BJ (cell line): ENCODE measurements around the gene TMEM209. TPM values are rescaled to one million over a fixed set of nuclear protein-coding genes. Genes with fewer than 3 reads are reported as not detected.

Experiments
- CTCF ChIA-PET: fragments of 350-600 bp; formaldehyde crosslinking; extraction: SDS; loops from one replicate; lab custom pipeline; 2021; ENCODE audit warnings: antibody characterized with exemption, inconsistent platforms; lab: Yijun Ruan, JAX
- POLR2A ChIA-PET: fragments of 300-600 bp; sonication (Branson Sonifier 250); formaldehyde crosslinking; extraction: SDS; loops from one replicate; lab custom pipeline; 2021; ENCODE audit warnings: antibody characterized with exemption; lab: Charles Lee
- DNase-seq: peaks from one replicate; pipeline ENCODE4 v3.0.0-alpha.2; 2011; ENCODE audit warnings: low read depth
- H3K27me3 ChIP-seq: 2 replicates; pipeline ENCODE4 v1.6.0; 2011; ENCODE audit warnings: low read length; ENCODE audit not compliant: control insufficient read depth, insufficient read depth
- H3K36me3 ChIP-seq: 2 replicates; pipeline ENCODE4 v1.5.1; 2011; ENCODE audit warnings: low read length; ENCODE audit not compliant: control insufficient read depth, insufficient read depth
- H3K4me3 ChIP-seq: 2 replicates; pipeline ENCODE4 v1.5.1; 2011; ENCODE audit warnings: low read depth, mild to moderate bottlenecking, control low read depth, low read length
- polyA plus RNA-seq: library from polyadenylated mRNA; depleted of rRNA; stranded (reverse); fragments of >200 nt; gene quantifications from 2 replicates; pipeline ENCODE4 v1.2.3, GENCODE V29; 2011
- TF ChIP-seq, protein P1 (sequence below): IDR thresholded peaks from 2 replicates; pipeline ENCODE4 v1.5.1; 2011; ENCODE audit warnings: low read depth, mild to moderate bottlenecking, control low read depth, inconsistent platforms, low read length, moderate library complexity; ENCODE audit not compliant: insufficient read depth

The TMEM209 gene
- polyA plus RNA-seq, 1 experiment = 15.5 TPM

DNA sequence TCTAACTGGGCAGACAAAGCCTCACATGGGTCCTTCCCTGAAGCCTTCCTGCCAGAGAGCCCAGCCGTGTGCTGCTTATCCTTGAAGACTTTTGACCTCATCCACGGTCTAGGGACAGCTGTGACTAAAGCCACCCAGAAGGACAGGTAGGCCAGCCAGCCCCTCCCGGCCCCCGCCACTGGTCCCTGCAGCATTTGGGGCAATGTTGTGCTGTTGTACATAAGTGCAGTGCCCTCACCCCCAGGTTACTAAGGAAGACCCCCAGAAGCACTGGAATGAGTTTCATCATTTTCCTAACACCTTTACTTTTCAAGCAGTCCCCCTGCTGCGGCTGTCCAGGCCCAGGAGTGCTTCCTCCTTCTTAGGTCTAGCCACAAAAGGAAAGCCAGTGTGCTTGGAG is 43.0 kb downstream of the TMEM209 start:
- TF ChIP-seq, protein P1, sequence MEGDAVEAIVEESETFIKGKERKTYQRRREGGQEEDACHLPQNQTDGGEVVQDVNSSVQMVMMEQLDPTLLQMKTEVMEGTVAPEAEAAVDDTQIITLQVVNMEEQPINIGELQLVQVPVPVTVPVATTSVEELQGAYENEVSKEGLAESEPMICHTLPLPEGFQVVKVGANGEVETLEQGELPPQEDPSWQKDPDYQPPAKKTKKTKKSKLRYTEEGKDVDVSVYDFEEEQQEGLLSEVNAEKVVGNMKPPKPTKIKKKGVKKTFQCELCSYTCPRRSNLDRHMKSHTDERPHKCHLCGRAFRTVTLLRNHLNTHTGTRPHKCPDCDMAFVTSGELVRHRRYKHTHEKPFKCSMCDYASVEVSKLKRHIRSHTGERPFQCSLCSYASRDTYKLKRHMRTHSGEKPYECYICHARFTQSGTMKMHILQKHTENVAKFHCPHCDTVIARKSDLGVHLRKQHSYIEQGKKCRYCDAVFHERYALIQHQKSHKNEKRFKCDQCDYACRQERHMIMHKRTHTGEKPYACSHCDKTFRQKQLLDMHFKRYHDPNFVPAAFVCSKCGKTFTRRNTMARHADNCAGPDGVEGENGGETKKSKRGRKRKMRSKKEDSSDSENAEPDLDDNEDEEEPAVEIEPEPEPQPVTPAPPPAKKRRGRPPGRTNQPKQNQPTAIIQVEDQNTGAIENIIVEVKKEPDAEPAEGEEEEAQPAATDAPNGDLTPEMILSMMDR = no peak
- CTCF ChIA-PET = interaction anchor here (0.6 kb wide), 1 partner anchor 50 kb away, joined by 3 read pairs; no protein-coding TSS in a partner anchor
- peaks cover 2% of the 10 kb centered on the region; the same call in 1 of the 2 replicates for H3K36me3 ChIP-seq
- no peak for DNase-seq
- POLR2A ChIA-PET = no interaction called here
- H3K27me3 ChIP-seq = no peaks in the 10 kb centered on the region
- H3K4me3 ChIP-seq = no peak overlapping the region

DNA sequence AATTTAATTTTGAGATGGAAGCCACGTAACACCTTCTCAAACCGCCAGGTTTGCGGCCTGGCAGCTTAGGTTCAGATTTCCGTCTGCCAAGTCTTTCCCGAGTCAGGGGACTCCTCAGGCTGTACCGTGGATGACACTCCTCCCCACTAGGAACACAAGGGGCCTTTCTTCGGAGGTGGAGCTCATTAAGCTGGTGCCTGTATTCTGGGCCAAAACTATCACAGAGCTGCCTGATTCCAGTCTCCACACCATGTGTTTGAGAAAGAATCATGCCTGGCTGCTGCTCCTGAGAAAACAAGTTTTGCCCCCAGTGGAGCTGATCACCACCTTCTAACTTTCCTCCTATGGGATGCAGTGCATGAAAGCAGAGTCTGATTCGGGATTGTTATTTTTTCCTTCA is 44.8 kb downstream of the TMEM209 start:
- TF ChIP-seq, protein P1 = no peak
- POLR2A ChIA-PET = no interaction called here
- CTCF ChIA-PET = interaction anchor here (1.2 kb wide), 1 partner anchor 89 kb away, joined by 6 read pairs; no protein-coding TSS in a partner anchor
- no peaks in the 10 kb centered on the region for H3K27me3 ChIP-seq
- H3K36me3 ChIP-seq = peaks cover 2% of the 10 kb centered on the region; the same call in 1 of the 2 replicates
- no peak overlapping the region for H3K4me3 ChIP-seq
- no peak for DNase-seq

DNA sequence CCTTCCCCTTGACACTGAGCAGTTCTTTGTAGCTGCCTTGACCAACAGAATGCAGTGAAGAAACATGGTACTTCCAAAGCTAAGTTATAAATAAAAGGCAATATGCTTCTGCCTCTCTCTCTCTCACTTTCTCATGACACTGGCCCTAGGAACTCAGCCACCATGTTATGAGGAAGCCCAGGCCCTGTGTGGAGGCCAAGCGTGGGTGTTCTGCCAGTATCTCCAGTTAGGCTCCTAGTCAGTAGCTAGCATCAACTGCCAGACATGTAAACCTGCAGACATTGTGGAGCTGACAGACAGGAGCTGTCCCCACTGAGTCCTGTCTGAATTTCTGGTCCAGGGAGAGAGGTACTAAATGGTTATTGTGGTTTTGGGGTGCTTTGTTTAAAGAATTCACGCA is 45.2 kb downstream of the TMEM209 start:
- DNase-seq = no peak
- Histone ChIP-seq H3K36me3 (peaks cover 2% of the 10 kb centered on the region; the same call in 1 of the 2 replicates), H3K4me3 (no peak overlapping the region), H3K27me3 (no peaks in the 10 kb centered on the region)
- ChIA-PET CTCF (interaction anchor here (1.2 kb wide), 1 partner anchor 88 kb away, joined by 6 read pairs; no protein-coding TSS in a partner anchor), POLR2A (no interaction called here)
- TF ChIP-seq, protein P1 = no peak

DNA sequence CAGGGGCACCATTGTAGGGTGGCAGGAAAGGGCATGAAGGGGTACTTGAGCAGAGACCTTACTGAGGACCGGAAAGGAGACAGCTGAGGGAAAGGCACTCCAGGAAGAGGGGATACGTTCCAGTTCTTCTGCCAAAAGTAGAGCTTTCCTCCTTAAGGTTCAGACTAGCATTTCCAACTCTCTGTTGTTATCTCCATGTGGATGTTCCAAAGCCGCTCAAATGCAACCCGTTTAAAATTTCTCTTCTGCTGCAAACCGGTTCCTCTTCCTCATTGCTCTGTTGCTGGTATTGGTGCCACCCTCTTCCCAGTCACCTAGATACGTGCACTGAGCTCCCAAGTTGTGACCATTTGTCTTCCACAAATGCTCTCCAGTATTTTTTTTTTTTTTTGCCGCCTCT is 47.5 kb downstream of the TMEM209 start:
- TF ChIP-seq, protein P1 = no peak
- peaks cover 2% of the 10 kb centered on the region; the same call in 1 of the 2 replicates for H3K36me3 ChIP-seq
- DNase-seq = no peak
- POLR2A ChIA-PET = no interaction called here
- H3K4me3 ChIP-seq = no peak overlapping the region
- CTCF ChIA-PET = no interaction called here
- no peaks in the 10 kb centered on the region for H3K27me3 ChIP-seq

DNA sequence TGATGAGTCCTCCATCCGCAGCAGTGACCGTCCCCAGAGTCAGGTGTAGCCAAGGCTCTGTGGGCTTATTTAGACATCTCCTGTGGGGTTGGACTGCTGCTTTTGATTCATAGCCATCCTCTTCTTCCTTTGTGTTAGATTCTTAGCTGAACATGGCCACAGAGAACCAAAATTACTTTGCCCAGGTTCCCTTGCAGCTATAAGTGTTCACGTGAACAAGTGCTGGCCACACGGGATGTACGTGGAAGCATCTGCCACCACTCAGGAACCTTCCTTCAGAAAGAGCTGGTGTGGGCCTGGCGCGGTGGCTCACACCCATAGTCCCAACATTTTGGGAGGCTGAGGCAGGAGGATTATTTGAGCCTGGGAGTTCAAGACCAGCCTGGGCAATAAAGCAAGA is 49.1 kb downstream of the TMEM209 start:
- POLR2A ChIA-PET = no interaction called here
- DNase-seq = no peak
- TF ChIP-seq, protein P1 = no peak
- H3K36me3 ChIP-seq = peaks cover 2% of the 10 kb centered on the region; the same call in 1 of the 2 replicates
- CTCF ChIA-PET = interaction anchor here (2.6 kb wide), 1 partner anchor 9 kb away, joined by 9 read pairs; no protein-coding TSS in a partner anchor
- H3K27me3 ChIP-seq = no peaks in the 10 kb centered on the region
- no peak overlapping the region for H3K4me3 ChIP-seq
